ENCODE measurements around the gene PRRG3. TPM values are rescaled to one million over a fixed set of nuclear protein-coding genes. Genes with fewer than 3 reads are reported as not detected.
A peak's percentile ranks its signal among the peaks of the same experiment; 100 is the strongest.

Gene PRRG3
- polyA plus RNA-seq, 3 donors, result 4.8 to 9.9 (median 8.4) TPM

DNA sequence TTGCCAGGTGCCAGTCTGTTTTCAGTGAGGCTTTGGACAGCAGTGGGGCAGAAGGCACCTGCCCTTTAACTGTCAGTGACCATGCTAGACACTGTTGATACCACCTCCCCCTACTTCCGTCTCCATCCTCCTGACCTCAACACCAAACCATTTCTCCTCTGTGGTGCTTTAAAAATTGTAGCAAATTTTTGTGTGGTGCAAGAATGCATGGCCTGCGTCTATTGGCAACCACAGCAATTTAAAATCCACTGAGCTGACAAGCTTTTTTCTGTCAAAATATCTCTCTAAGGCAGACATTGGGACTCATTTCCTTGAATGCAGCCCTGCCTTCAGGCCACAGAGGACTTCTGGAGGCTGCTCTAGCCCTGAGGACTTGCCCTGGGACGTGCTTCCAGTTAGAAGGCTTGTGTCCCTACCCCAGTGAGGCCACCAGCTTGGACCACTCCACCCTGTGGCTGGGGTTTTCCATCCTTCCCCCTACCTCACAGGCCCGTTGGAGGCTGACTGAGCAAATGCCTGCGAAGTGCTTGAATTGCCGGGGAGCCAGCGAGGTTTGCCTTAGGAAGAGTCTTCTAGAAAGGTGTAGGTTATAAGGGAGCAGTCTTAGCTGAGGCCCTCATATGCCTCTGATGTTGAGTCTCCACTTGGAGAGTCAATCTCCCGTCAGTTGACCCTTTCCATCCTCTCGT is 6.9 kb downstream of the PRRG3 start:
- DNase-seq (ENCODE audit: extremely low read depth in 1 of 11, low read depth in 9 of 11, low spot score in 4 of 11), result no peak

- DNase-seq (ENCODE audit: extremely low read depth in 1 of 11, low read depth in 9 of 11, low spot score in 4 of 11), result no peak
Observed at GRCh38 chrX:151702741-151703340, 7.6 kb downstream of the PRRG3 start.

- DNase-seq (ENCODE audit: extremely low read depth in 1 of 11, low read depth in 9 of 11, low spot score in 4 of 11), result no peak
Observed at GRCh38 chrX:151703487-151703886, 8.2 kb downstream of the PRRG3 start.

GRCh38 chrX:151704041-151704663 is 8.9 kb downstream of the PRRG3 start:
- DNase-seq (ENCODE audit: extremely low read depth in 1 of 11, low read depth in 9 of 11, low spot score in 4 of 11), result no peak

GRCh38 chrX:151708821-151709220 is 13.6 kb downstream of the PRRG3 start:
- DNase-seq (ENCODE audit: extremely low read depth in 1 of 11, low read depth in 9 of 11, low spot score in 4 of 11), result no peak

- no peak for DNase-seq (ENCODE audit: extremely low read depth in 1 of 11, low read depth in 9 of 11, low spot score in 4 of 11)
Observed at GRCh38 chrX:151710457-151710856, 15.2 kb downstream of the PRRG3 start.

GRCh38 chrX:151711154-151711553 is 15.9 kb downstream of the PRRG3 start:
- no peak for DNase-seq (ENCODE audit: extremely low read depth in 1 of 11, low read depth in 9 of 11, low spot score in 4 of 11)

- no peak for DNase-seq (ENCODE audit: extremely low read depth in 1 of 11, low read depth in 9 of 11, low spot score in 4 of 11)
Observed at GRCh38 chrX:151711787-151712186, 16.5 kb downstream of the PRRG3 start.

DNA sequence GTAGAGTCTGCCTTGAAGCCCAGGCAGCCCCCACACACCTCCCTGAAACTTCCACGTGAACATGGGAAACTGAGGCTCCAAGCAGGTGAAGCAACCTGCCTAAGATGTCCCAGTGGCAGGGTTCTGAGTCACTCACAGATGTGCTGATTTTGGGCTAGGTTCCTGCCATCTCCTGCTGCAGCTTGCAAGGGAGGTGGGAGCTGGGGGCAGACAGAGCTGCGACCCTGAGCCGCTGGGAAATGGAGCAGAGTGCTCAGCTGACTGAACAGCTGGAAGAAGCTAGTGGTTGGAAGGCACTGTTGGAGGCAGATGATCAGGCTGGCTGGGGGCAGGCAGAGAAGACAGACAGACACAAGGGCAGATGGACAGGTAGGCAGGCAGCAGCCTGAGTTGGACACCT is 17.0 kb downstream of the PRRG3 start:
- no peak for DNase-seq (ENCODE audit: extremely low read depth in 1 of 11, low read depth in 9 of 11, low spot score in 4 of 11)

DNA sequence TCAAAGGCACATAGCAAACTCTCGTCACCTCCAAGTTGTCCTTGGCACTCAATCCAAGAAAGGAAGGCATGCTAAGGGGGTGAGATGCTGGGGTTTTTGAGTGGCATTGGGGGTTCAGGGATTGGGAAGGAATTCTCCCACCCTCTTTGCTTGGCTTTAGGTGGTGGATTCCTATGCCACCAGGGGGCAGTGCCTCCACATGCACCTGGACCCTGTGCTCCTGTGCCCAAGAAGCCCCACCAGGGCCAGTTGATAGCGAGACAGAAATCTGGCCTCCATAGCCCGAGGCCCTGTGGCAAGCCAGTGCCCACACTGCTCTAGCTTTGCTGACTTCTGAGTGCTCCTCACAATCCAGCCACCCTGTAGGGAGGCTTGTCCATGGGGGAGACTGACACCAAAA is 18.6 kb downstream of the PRRG3 start:
- no peak for DNase-seq (ENCODE audit: extremely low read depth in 1 of 11, low read depth in 9 of 11, low spot score in 4 of 11)

DNA sequence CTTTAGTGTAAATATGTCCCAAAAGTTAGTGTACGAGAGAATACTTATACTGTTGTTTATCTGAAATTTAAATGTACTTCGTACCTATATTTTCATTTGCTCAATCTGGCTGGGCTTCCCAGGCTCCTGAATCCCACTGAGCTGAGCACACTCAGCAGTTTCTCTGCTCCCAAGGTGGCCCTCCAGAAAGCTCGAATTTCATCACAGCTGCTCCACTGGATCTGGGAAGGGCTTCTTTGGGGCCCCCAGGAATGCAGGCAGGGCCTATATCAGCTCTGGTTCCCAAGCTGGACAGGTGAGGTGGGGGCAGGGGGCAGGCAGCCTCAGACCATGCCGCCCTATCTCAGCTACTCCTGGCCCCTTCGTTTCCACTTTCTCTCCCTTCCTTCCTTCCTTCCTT is 19.1 kb downstream of the PRRG3 start:
- DNase-seq (ENCODE audit: extremely low read depth in 1 of 11, low read depth in 9 of 11, low spot score in 4 of 11), result no peak

GRCh38 chrX:151715752-151716151 is 20.5 kb downstream of the PRRG3 start, which contains the start of gene FATE1:
FATE1 (plus strand) TSS chrX:151716035; CDS start chrX:151716120, 85 bp downstream.
- DNase-seq (ENCODE audit: extremely low read depth in 1 of 11, low read depth in 9 of 11, low spot score in 4 of 11), result no peak

DNA sequence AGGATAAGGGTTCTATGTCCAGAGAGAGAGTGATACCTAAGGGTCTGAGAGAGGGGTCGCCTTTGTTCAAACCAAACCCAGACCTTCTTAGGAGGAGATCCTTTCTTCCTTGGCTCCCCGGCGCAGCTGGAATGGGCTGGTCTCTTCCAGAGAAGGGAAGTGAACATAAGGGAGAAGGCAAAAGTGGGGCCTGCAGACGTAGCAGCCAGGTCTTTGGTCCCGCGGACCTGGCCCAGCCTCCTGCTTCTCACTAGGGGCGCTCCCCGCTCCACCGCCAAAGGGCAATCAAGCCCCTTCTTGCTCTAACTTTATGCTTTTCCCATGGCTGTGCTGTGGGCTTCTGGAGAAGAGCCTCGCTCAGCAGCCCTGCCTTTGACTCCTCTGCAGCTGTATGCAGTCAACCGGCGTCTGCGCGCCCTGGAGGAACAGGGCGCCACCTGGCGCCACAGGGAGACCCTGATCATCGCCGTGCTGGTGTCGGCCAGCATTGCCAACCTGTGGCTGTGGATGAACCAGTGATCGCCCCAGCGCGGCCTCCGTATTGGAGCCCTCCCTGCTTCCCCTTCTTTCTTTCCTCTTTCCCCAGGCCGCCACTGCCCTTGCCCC is 27.1 kb downstream of the PRRG3 start:
- DNase-seq (ENCODE audit: extremely low read depth in 1 of 11, low read depth in 9 of 11, low spot score in 4 of 11), result peak in 5 of 11 donors; percentile 10 to 19 (median 12)

DNA sequence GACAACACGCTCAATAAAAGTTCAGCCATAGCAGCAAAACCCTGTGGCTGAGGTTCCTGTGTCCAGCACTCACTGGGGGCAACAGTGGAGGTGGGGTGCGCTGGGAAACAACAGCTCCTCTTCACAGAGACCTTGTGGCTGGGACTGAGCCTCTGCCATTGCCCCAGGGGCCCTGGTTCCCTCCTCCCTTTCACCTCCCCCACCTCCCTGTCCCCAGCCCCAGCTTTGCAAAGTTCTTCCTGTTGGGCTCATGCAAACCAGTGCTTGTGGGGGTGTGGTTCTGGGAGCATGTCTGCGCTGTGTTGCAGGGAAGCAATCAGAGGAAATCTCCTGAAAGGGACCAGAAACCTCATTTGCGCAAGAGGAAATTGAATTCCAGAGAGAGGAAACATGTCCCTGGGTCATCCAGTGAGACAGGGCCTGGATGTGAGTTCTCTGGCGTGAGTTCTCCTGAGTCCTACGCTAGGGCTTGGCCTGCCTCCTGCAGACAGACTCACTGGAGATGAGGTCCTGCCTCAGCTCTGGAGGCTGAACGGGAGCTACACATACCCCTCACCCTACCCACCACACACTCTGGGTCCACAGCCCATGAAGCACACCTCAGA is 28.0 kb downstream of the PRRG3 start:
- peak in 1 of 11 donors; percentile 5 for DNase-seq (ENCODE audit: extremely low read depth in 1 of 11, low read depth in 9 of 11, low spot score in 4 of 11)

GRCh38 chrX:151724563-151725337 is 29.5 kb downstream of the PRRG3 start:
- no peak for DNase-seq (ENCODE audit: extremely low read depth in 1 of 11, low read depth in 9 of 11, low spot score in 4 of 11)

- no peak for DNase-seq (ENCODE audit: extremely low read depth in 1 of 11, low read depth in 9 of 11, low spot score in 4 of 11)
Observed at GRCh38 chrX:151725338-151725614, 30.0 kb downstream of the PRRG3 start.

DNA sequence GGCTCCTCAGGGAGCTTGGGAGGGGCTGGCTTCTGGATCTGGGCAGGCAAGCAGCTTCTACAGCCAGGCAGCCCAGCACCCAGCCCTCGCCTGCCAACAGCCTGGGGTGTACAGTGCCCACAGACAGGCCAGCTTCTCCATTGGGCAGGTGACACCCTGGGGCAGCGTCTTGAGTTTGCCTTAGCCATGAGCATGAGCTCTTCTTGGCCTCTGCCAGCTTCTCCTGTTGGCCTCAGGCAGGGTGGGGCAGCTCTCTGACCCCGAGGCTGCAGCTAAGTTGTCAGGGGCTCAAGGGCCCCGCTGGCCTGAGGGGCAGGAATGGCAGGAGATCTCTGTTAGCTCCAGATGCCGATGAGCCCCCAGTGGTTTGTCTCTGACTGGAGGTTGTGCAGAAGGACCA is 31.5 kb downstream of the PRRG3 start:
- DNase-seq (ENCODE audit: extremely low read depth in 1 of 11, low read depth in 9 of 11, low spot score in 4 of 11), result no peak

DNA sequence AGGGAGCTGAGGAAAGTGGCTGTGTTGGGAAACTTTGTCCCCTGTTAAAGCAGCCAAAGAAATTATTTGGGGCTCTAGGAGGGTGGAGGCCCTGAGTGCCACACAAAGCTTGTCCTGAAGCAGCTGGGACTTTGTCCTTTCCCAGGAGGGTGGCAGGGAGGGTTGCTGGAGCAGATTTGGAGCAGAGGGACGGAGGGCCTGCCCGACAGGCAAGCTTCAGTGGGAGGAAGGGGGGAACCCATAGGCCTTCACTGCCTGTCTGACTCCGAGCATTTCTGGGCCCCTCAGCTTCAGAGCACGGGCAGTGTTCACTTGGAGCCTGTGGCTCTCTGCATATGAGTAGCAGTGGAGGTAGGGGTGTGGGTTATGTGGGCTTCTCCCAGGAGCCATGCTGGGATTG is 32.1 kb downstream of the PRRG3 start:
- DNase-seq (ENCODE audit: extremely low read depth in 1 of 11, low read depth in 9 of 11, low spot score in 4 of 11), result no peak

GRCh38 chrX:151729056-151729725 is 33.9 kb downstream of the PRRG3 start:
- no peak for DNase-seq (ENCODE audit: extremely low read depth in 1 of 11, low read depth in 9 of 11, low spot score in 4 of 11)
